ENCODE results near the gene CD24.
A peak's percentile ranks its signal among the peaks of the same experiment; 100 is the strongest.
"Not testable (repeated sequence)": the region's sequence is repeated elsewhere in the genome, so short reads cannot be mapped to it uniquely, and the experiment has no call there.

Gene CD24

GRCh38 chr6:106974336-106974998, at the start of gene CD24:
CD24 (minus strand) TSS chr6:106974729; CDS start chr6:106974646, 83 bp downstream.
- DNase-seq (ENCODE audit: low spot score): no peak

- no peak for DNase-seq (ENCODE audit: low spot score)
Measured at GRCh38 chr6:107021446-107022185, 47.1 kb upstream of the CD24 start.

DNA sequence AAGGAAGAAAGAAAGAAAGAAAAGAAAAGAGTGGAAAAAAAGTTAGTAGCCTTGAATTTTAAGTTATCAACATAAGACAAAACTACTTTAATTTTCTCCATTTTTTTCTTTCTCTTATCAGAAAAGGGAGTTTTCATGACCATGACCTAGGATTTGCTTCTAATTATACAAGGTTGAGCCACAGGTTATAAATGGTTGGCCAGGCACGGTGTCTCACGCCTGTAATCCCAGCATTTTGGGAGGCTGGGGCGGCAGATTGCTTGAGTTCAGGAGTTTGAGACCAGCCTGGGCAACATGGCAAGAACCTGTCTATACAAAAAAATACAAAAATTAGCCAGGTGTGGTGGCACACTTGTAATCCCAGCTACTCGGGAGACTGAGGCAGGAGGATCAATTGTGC, 45.7 kb upstream of the CD24 start:
- DNase-seq (ENCODE audit: low spot score): no peak

GRCh38 chr6:107019628-107020027, 45.1 kb upstream of the CD24 start:
- not testable (repeated sequence) for DNase-seq (ENCODE audit: low spot score)

- DNase-seq (ENCODE audit: low spot score): no peak
Measured at GRCh38 chr6:107019047-107019446, 44.5 kb upstream of the CD24 start.

DNA sequence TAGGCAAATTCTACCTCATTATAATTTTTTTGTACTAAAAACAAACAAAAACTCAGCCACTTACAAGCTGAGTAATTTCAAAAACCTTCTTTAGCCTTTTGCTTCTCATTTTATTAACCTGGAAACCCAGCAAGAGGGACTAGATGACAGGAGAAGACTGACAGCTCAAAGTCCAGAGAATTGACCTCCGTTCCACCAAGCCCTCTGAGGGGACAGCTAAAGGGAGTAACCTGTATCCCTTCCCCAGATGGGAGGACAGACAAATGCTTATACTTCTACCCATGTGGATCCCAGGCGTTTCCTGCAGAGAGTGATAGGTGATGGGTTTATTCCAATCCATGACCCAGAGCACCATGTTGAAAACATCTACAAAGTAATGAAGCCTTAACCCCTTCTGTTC, 35.0 kb upstream of the CD24 start:
- DNase-seq (ENCODE audit: low spot score): no peak

DNA sequence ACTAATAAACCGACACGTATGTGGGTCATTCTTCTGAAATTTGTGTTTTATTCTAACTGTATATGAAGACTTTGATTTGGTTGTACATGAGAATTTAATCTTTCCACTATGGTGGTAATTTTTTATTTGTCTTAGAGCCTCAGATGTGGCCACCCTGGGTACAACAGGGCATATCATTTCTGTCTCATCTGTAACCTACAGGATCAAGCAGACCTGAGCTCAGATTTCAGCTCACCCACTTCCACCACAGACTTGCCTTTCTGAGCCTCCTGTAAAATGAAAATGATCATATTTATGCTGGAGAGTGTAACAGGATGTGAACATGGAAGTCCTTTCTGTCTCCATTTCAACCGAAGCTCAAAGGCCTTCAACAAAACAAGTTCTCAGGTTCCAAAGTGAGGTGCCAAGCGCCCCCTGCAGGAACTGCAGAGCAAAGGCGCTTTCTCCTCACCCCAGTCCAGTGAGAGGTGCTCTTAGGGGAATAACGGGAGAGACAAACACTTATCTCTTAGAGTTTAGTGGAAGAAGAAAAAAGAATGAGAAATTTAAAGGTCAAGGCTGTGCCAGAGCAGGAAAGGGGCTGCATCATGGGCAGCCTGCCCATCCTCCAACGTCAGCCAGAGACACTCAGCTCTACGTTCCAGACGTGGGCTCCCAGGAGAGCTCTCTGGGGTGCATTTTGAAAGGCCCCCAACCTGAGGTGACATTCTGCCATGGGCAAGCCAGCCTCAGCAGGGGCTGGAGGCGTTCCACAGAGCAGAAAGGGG, 23.0 kb upstream of the CD24 start:
- DNase-seq (ENCODE audit: low spot score): peak; percentile 44

DNA sequence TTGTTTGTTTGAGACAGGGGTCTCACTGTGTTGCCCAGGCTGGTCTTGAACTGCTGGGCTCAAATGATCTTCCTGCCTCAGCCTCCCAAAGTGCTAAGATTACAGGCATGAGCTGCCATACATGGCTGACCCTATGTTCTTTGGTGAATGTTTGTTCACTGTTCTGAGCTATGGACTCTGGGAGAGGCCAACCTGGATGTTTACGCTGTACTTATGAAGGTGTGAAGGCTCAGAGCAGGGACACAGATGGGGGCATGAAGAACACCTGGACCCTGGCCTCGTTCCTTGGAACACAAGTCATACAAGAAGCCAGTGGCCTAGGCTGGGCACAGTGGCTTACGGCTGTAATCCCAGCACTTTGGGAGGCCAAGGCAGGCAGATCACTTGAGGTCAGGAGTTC, 21.1 kb upstream of the CD24 start:
- no peak for DNase-seq (ENCODE audit: low spot score)

GRCh38 chr6:106989737-106990136, 15.2 kb upstream of the CD24 start:
- DNase-seq (ENCODE audit: low spot score): not testable (repeated sequence)

GRCh38 chr6:106988664-106989063, 14.1 kb upstream of the CD24 start:
- no peak for DNase-seq (ENCODE audit: low spot score)

DNA sequence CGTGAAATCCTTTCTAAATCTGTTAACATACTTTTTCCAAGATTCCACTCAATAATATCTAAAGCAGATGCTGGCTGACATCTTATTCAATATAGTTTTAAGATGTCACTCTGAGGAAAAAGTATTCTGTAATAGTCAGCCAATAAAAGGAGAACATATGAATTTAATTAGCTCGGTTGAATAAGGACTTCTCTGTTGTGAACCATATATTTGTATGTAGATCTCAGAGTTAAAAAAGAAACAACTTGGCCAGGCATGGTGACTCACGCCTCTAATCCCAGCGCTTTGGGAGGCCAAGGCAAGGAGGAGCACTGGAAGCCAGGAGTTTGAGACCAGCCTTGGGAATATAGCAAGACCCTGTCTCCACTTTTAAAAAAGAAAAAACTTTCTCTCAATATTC, 7.4 kb upstream of the CD24 start:
- DNase-seq (ENCODE audit: low spot score): no peak

- DNase-seq (ENCODE audit: low spot score): no peak
Measured at GRCh38 chr6:106980926-106981325, 6.4 kb upstream of the CD24 start.

GRCh38 chr6:106979435-106979884, 4.9 kb upstream of the CD24 start:
- peak; percentile 75 for DNase-seq (ENCODE audit: low spot score)

DNA sequence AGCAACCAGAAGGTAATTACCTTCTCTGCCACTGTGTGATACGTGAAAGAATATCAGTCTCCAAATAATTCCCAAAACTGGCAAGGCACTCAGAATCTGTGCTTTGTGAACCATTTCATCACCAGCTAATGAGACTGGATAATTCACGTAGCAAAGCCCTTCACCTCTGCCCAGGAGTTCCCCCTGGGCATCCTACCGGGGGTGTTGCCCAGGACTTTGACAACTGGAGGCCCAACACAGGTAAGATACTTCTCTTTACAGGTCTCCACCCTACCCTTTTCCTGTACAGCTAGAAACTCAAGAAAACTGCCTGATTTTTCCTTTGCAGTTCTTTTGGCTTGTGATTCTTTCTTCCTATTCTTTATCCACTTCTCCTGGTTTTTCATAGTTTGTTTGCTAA, 2.7 kb upstream of the CD24 start:
- no peak for DNase-seq (ENCODE audit: low spot score)

DNA sequence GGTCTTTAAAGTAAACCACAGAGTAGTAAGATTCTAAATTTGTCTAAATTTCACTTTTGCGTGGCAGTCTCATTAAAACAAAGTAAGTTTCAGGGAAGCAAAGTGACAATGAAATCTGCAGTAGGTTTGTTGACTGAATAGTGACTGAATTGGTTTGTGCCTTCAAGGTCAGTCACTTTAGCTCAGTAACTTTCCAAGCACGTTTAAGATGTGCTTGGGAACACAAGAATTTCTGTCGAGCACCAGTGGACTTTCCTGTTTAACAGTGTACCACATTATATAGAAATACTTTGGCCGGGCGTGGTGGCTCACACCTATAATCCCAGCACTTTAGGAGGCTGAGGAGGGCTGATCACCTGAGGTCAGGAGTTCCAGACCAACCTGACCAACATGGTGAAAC, 1.7 kb upstream of the CD24 start:
- DNase-seq (ENCODE audit: low spot score): no peak

DNA sequence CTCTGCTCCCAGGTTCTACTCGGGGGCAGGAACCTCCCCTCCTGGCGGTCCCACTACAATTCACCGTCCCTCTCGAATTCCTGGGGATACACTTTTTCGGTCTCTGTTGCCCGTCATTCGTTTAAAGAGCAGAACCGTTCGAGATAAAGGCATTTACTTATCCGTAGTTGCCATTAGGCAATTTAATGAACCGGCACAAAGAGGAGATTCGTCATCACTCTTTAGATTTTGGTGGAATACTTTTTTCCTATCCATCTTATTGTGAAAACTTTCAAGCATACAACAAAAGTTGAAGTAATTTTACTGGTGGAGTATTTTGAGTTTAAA, 1.2 kb upstream of the CD24 start:
- no peak for DNase-seq (ENCODE audit: low spot score)

DNA sequence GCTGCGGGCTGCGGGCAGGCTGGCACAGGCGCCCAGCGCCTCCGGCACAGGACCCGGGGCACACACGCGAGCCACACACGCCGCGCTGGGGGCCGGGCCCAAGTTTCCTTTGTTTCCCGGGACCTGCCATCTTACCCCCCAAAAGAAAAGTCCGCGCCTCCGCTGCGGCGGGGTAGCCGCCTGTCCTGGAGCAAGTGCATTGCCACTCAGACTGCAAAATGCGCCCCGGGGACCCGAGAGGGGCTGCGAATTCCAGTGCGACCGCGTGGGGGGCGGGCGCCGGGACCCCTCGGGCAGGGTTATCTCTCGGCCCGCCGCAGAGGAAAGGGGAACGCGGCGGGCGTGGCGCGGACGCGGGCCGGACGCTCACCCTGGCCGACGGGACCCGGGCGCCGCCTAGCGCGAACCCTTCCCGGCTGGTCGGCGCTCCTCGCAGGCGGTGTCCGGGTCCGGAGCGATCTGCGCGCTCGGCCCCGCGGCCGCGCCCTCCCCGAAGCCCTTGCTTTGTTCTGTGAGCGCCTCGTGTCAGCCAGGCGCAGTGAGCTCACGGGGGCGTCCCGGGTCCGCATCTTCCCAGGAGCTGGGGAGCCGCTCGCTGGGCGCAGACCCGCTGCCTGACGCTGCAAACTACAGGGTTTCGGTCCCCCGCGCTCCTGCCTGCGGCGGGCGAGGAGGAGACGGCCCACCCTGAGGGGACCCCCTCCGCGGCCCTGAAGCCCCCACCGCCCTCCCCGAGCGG, 639 bp upstream of the CD24 start:
- no peak for DNase-seq (ENCODE audit: low spot score)

- no peak for DNase-seq (ENCODE audit: low spot score)
Measured at GRCh38 chr6:106973836-106974335, 643 bp downstream of the CD24 start.

- DNase-seq (ENCODE audit: low spot score): no peak
Measured at GRCh38 chr6:106973018-106973835, 1.3 kb downstream of the CD24 start.

- no peak for DNase-seq (ENCODE audit: low spot score)
Measured at GRCh38 chr6:106972500-106972899, 2.0 kb downstream of the CD24 start.

GRCh38 chr6:106970769-106971168, 3.8 kb downstream of the CD24 start:
- DNase-seq (ENCODE audit: low spot score): not testable (repeated sequence)
